H1 (cell line): ENCODE results near the gene ACTL9. TPM values are rescaled to one million over a fixed set of nuclear protein-coding genes. Genes with fewer than 3 reads are reported as not detected.

Experiments
- BCL11A ChIP-seq, 2 experiments: IDR thresholded peaks; one replicate each; pipeline ENCODE4 v1.6.1; 2011; ENCODE audit warnings: low read depth in 2 of 2, low read length in 2 of 2, mild to moderate bottlenecking in 2 of 2
- GABPA ChIP-seq: IDR thresholded peaks from 2 replicates; pipeline ENCODE4 v1.6.1; 2011; ENCODE audit warnings: mild to moderate bottlenecking, low read length, moderate library complexity, borderline replicate concordance; ENCODE audit not compliant: insufficient read depth
- JUND ChIP-seq: IDR thresholded peaks from 2 replicates; pipeline ENCODE4 v1.6.1; 2011; ENCODE audit warnings: mild to moderate bottlenecking, improper control_type of control experiment, low read length
- SP1 ChIP-seq: IDR thresholded peaks from 2 replicates; pipeline ENCODE4 v1.6.1; 2011; ENCODE audit warnings: low read depth, low read length
- YY1 ChIP-seq: IDR thresholded peaks from 2 replicates; pipeline ENCODE4 v1.6.1; 2011; ENCODE audit warnings: low read depth, mild to moderate bottlenecking, low read length
- polyA plus RNA-seq, 7 experiments: library from polyadenylated mRNA; depleted of rRNA in 3 of 7; stranded (reverse) in 5 of 7; unstranded in 2 of 7; fragments of >200 nt in 5 of 7; fragments of 200-250 nt in 2 of 7; gene quantifications; 1 replicate in 5 of 7; 2 replicates in 1 of 7; 4 replicates in 1 of 7; pipeline versions ENCODE4 v1.2.1 to v1.2.3, GENCODE V29; 2011 to 2013; ENCODE audit warnings: missing spikeins in 2 of 7, mixed read lengths in 2 of 7
- total RNA-seq: library from RNA; stranded (reverse); fragmentation: NEBNext Ultra II Directional; extraction: Animal tissue kit (Norgen Biotek cat#: 25700); gene quantifications from 2 replicates; pipeline ENCODE4 v1.2.1, GENCODE V29; 2021
- TF ChIP-seq, protein P1 (sequence below): IDR thresholded peaks from 2 replicates; pipeline ENCODE4 v1.6.1; 2011; ENCODE audit warnings: low read length, improper control_type of control experiment

Gene ACTL9
- total and polyA plus RNA-seq, 2 of the 8 experiments (the other 6 are each of a cell fraction or from before 2014, with no cell fraction given), result not detected

DNA sequence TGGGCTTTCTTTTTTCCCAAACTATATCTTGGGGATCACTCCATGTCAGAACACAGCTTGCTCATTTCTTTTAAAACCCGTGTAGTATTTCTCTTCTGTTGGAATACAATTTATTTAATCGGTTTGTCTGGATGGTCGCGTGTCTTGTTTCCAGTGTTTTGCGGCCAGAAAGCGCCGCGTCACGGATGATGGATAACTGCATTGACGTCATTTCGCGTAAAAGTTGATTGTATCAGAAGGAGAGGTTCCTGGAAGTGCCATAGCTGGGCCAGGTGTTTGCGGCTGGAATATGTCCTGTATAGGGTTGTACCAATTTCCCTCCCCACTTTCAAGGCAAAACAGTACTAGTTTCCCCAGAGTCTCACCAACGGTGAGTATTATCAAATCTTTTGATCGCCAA, 9.7 kb downstream of the ACTL9 start (continued):
- no peak for TF ChIP-seq BCL11A (IDR thresholded peaks at IDR 0.05; ENCODE audit: low read depth in 2 of 2, low read length in 2 of 2)
- TF ChIP-seq, protein P1, sequence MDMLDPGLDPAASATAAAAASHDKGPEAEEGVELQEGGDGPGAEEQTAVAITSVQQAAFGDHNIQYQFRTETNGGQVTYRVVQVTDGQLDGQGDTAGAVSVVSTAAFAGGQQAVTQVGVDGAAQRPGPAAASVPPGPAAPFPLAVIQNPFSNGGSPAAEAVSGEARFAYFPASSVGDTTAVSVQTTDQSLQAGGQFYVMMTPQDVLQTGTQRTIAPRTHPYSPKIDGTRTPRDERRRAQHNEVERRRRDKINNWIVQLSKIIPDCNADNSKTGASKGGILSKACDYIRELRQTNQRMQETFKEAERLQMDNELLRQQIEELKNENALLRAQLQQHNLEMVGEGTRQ, result no peak
- no peak for TF ChIP-seq JUND
- TF ChIP-seq GABPA, result no peak
- TF ChIP-seq YY1, result no peak
- no peak for TF ChIP-seq SP1
